Keratinocyte (primary cell): Measurements from ENCODE around the gene TMEM119.

ENCODE experiments used
- EZH2 ChIP-seq: IDR thresholded peaks from one replicate; pipeline ENCODE4 v1.6.1; 2012; ENCODE audit warnings: inconsistent platforms, mild to moderate bottlenecking, low read length, moderate library complexity
- TF ChIP-seq, protein P1 (sequence below), 3 experiments: IDR thresholded peaks in 1 of 3; conservative IDR thresholded peaks in 1 of 3; optimal IDR thresholded peaks in 1 of 3; 2 replicates in 2 of 3; 3 replicates in 1 of 3; pipeline versions ENCODE3 to v1.5.1; 2011; ENCODE audit warnings: low read length in 3 of 3, mild to moderate bottlenecking in 3 of 3, moderate library complexity in 2 of 3, control low read depth in 1 of 3, inconsistent platforms in 1 of 3; ENCODE audit not compliant: insufficient read depth in 2 of 3; ENCODE audit errors: extremely low read depth in 1 of 3

DNA sequence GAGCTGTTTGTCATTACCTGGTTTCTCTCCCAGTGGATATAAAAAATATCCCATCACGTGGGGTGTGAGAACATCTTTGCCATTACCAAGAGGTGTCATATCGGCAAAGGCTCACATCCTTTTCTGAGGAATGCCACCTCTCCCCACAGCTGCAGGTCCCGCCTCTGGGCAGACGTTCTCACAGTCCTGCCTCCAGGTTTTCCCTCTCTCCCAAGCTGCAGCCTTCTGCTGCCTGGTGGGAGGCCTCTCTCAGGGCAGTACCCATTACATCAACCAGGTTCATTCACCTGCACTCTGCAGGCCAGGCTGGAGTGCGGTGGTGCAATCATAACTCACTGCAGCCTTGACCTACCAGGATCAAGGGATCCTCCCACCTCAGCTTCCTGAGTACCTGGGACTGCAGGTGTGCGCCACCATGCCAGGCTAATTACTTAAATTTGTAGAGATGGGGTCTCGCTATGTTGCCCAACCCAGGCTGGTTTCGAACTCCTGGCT is 15.0 kb upstream of the TMEM119 start:
- TF ChIP-seq, protein P1, sequence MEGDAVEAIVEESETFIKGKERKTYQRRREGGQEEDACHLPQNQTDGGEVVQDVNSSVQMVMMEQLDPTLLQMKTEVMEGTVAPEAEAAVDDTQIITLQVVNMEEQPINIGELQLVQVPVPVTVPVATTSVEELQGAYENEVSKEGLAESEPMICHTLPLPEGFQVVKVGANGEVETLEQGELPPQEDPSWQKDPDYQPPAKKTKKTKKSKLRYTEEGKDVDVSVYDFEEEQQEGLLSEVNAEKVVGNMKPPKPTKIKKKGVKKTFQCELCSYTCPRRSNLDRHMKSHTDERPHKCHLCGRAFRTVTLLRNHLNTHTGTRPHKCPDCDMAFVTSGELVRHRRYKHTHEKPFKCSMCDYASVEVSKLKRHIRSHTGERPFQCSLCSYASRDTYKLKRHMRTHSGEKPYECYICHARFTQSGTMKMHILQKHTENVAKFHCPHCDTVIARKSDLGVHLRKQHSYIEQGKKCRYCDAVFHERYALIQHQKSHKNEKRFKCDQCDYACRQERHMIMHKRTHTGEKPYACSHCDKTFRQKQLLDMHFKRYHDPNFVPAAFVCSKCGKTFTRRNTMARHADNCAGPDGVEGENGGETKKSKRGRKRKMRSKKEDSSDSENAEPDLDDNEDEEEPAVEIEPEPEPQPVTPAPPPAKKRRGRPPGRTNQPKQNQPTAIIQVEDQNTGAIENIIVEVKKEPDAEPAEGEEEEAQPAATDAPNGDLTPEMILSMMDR (optimal IDR thresholded peaks at IDR 0.05 in 1 of 3, IDR thresholded peaks at IDR 0.05 in 1 of 3, conservative IDR thresholded peaks at IDR 0.05 in 1 of 3; ENCODE audit: extremely low read depth in 1 of 3, insufficient read depth in 2 of 3, low read length in 3 of 3): no peak
- TF ChIP-seq EZH2: no peak
